H1 (cell line): ENCODE data around the gene PABPN1. TPM values are rescaled to one million over a fixed set of nuclear protein-coding genes. Genes with fewer than 3 reads are reported as not detected.

ENCODE experiments used
- CTCF ChIA-PET: fragments of 300-600 bp; sonication (Branson Sonifier 250); formaldehyde crosslinking; loops from one replicate; lab custom pipeline; 2021; ENCODE audit not compliant: partially characterized antibody; lab: Charles Lee
- POLR2A ChIA-PET: fragments of 300-600 bp; sonication (Branson Sonifier 250); formaldehyde crosslinking; loops from one replicate; lab custom pipeline; 2021; ENCODE audit warnings: inconsistent platforms; ENCODE audit not compliant: partially characterized antibody; lab: Charles Lee
- DNase-seq, 2 experiments: peaks; one replicate each; pipeline versions ENCODE4 v3.0.0 to v3.0.0-alpha.2; 2010 to 2022; ENCODE audit warnings: low spot score in 2 of 2, low read depth in 1 of 2, mixed read lengths in 1 of 2
- FAIRE-seq: peaks from 2 replicates; lab custom pipeline; 2011; peaks lifted over from hg19 to GRCh38; lab: Jason Lieb, UNC
- H2AFZ ChIP-seq: 2 replicates; pipeline ENCODE4 v1.8.1; 2012; ENCODE audit warnings: low read length, inconsistent platforms
- H2AK5ac ChIP-seq: 2 replicates; pipeline ENCODE4 v1.6.1; 2013; ENCODE audit warnings: low read depth, low read length
- H2BK120ac ChIP-seq: replicated peaks from 2 replicates; pipeline ENCODE3; 2013; ENCODE audit warnings: low read depth, low read length, inconsistent platforms
- H2BK12ac ChIP-seq: 2 replicates; pipeline ENCODE4 v1.6.1; 2013; ENCODE audit warnings: low read depth, low read length
- H2BK15ac ChIP-seq: 2 replicates; pipeline ENCODE4 v1.6.1; 2013; ENCODE audit warnings: low read length
- H2BK20ac ChIP-seq: 2 replicates; pipeline ENCODE4 v1.6.1; 2013; ENCODE audit warnings: low read length
- H2BK5ac ChIP-seq: 2 replicates; pipeline ENCODE4 v1.6.1; 2013; ENCODE audit warnings: low read depth, low read length
- H3K14ac ChIP-seq: 2 replicates; pipeline ENCODE4 v1.6.1; 2013; ENCODE audit warnings: inconsistent platforms; ENCODE audit not compliant: insufficient read length
- H3K18ac ChIP-seq: 2 replicates; pipeline ENCODE4 v1.6.1; 2013; ENCODE audit warnings: low read length; ENCODE audit errors: extremely low read depth
- H3K23ac ChIP-seq: 2 replicates; pipeline ENCODE4 v1.6.1; 2013; ENCODE audit warnings: inconsistent platforms; ENCODE audit not compliant: insufficient read length
- H3K23me2 ChIP-seq: 2 replicates; pipeline ENCODE4 v1.6.1; 2013; ENCODE audit warnings: low read depth, low read length
- H3K27ac ChIP-seq: 2 replicates; pipeline ENCODE4 v1.6.1; 2011; ENCODE audit warnings: low read depth, low read length, inconsistent platforms
- H3K27me3 ChIP-seq, 4 experiments: replicated peaks in 1 of 4; 1 replicate in 1 of 4; 2 replicates in 3 of 4; pipeline versions ENCODE4 v1.6.1 to v1.8.1; 2011 to 2013; ENCODE audit warnings: low read length in 3 of 4, mild to moderate bottlenecking in 3 of 4, inconsistent platforms in 2 of 4, mixed read lengths in 2 of 4, moderate library complexity in 1 of 4; ENCODE audit not compliant: control insufficient read depth in 3 of 4, insufficient read depth in 3 of 4; ENCODE audit errors: extremely low read depth in 1 of 4
- H3K36me3 ChIP-seq, 4 experiments: 2 replicates each; pipeline versions ENCODE4 v1.6.1 to v1.8.1; 2011 to 2013; ENCODE audit warnings: mild to moderate bottlenecking in 4 of 4, low read length in 3 of 4, moderate library complexity in 2 of 4, control low read depth in 1 of 4, inconsistent platforms in 1 of 4; ENCODE audit not compliant: insufficient read depth in 4 of 4, control insufficient read depth in 2 of 4
- H3K4ac ChIP-seq: replicated peaks from 2 replicates; pipeline ENCODE3; 2013; ENCODE audit warnings: low read length, low read depth, mixed read lengths, inconsistent platforms; ENCODE audit not compliant: insufficient read length
- H3K4me1 ChIP-seq, 4 experiments: replicated peaks in 1 of 4; 1 replicate in 1 of 4; 2 replicates in 3 of 4; pipeline versions ENCODE4 v1.6.1 to v1.8.1; 2011 to 2013; ENCODE audit warnings: low read length in 3 of 4, inconsistent platforms in 2 of 4, mixed read lengths in 1 of 4; ENCODE audit not compliant: insufficient read depth in 4 of 4, control insufficient read depth in 3 of 4
- H3K4me2 ChIP-seq, 2 experiments: 2 replicates each; pipeline versions ENCODE4 v1.6.1 to v1.8.1; 2011 to 2013; ENCODE audit warnings: low read depth in 2 of 2, low read length in 2 of 2, control low read depth in 1 of 2, inconsistent platforms in 1 of 2, mild to moderate bottlenecking in 1 of 2; ENCODE audit not compliant: insufficient read depth in 1 of 2
- H3K4me3 ChIP-seq, 4 experiments: fragments of 200-600, 300-600 bp in 1 of 4; sonication (generic), shearing (Covaris generic), sonication (Bioruptor Twin) in 1 of 4; 2 replicates each; pipeline versions ENCODE4 v1.5.1 to v1.8.1; 2011 to 2016; ENCODE audit warnings: low read length in 4 of 4, low read depth in 3 of 4, control low read depth in 2 of 4, inconsistent platforms in 2 of 4, mild to moderate bottlenecking in 2 of 4, mixed read lengths in 1 of 4, moderate library complexity in 1 of 4; ENCODE audit not compliant: insufficient read depth in 2 of 4; ENCODE audit errors: extremely low read depth in 1 of 4
- H3K56ac ChIP-seq: replicated peaks from 2 replicates; pipeline ENCODE3; 2013; ENCODE audit warnings: low read depth, mild to moderate bottlenecking, mixed read lengths, low read length, inconsistent platforms; ENCODE audit not compliant: insufficient read length
- H3K79me1 ChIP-seq: 2 replicates; pipeline ENCODE4 v1.6.1; 2013; ENCODE audit warnings: low read depth, low read length, control low read depth
- H3K79me2 ChIP-seq, 2 experiments: 2 replicates each; pipeline versions ENCODE4 v1.6.1 to v1.8.1; 2012 to 2013; ENCODE audit warnings: low read length in 2 of 2, mild to moderate bottlenecking in 2 of 2, inconsistent platforms in 1 of 2; ENCODE audit not compliant: insufficient read depth in 2 of 2, control insufficient read depth in 1 of 2
- H3K9ac ChIP-seq, 4 experiments: replicated peaks in 1 of 4; 1 replicate in 1 of 4; 2 replicates in 3 of 4; pipeline versions ENCODE4 v1.6.1 to v1.8.1; 2011 to 2013; ENCODE audit warnings: low read depth in 3 of 4, low read length in 3 of 4, control low read depth in 2 of 4, mild to moderate bottlenecking in 2 of 4, moderate library complexity in 2 of 4, inconsistent platforms in 1 of 4; ENCODE audit errors: extremely low read depth in 1 of 4
- H3K9me3 ChIP-seq, 2 experiments: 2 replicates each; pipeline versions ENCODE4 v1.6.1 to v1.8.1; 2012 to 2013; ENCODE audit warnings: mild to moderate bottlenecking in 2 of 2, moderate library complexity in 2 of 2, control low read depth in 1 of 2, inconsistent platforms in 1 of 2, low read depth in 1 of 2, low read length in 1 of 2, mixed read lengths in 1 of 2; ENCODE audit not compliant: insufficient read depth in 2 of 2
- H4K20me1 ChIP-seq, 2 experiments: replicated peaks in 1 of 2; 2 replicates each; pipeline versions ENCODE3 to v1.8.1; 2011 to 2013; ENCODE audit warnings: inconsistent platforms in 2 of 2, low read length in 2 of 2, mild to moderate bottlenecking in 1 of 2; ENCODE audit not compliant: insufficient read depth in 2 of 2, control insufficient read depth in 1 of 2
- H4K5ac ChIP-seq: 2 replicates; pipeline ENCODE4 v1.6.1; 2013; ENCODE audit warnings: low read length, low read depth, mixed read lengths, inconsistent platforms; ENCODE audit not compliant: insufficient read length
- H4K8ac ChIP-seq: 2 replicates; pipeline ENCODE4 v1.8.0; 2013; ENCODE audit warnings: mild to moderate bottlenecking, moderate library complexity, low read length, inconsistent platforms; ENCODE audit not compliant: insufficient read depth; ENCODE audit errors: extremely low read depth
- H4K91ac ChIP-seq: replicated peaks from 2 replicates; pipeline ENCODE3; 2013; ENCODE audit warnings: low read length, mixed read lengths, inconsistent platforms; ENCODE audit not compliant: insufficient read length
- BCL11A ChIP-seq, 2 experiments: IDR thresholded peaks; one replicate each; pipeline ENCODE4 v1.6.1; 2011; ENCODE audit warnings: low read depth in 2 of 2, low read length in 2 of 2, mild to moderate bottlenecking in 2 of 2
- GTF2F1 ChIP-seq: IDR thresholded peaks from 2 replicates; pipeline ENCODE4 v1.6.1; 2012; ENCODE audit warnings: low read depth, low read length, improper control_type of control experiment, borderline replicate concordance
- KDM5A ChIP-seq: fragments of 200-600 bp; IDR thresholded peaks from 2 replicates; pipeline ENCODE4 v1.7.1; 2012; ENCODE audit warnings: mild to moderate bottlenecking, low read length, inconsistent platforms, mixed read lengths
- NANOG ChIP-seq: IDR thresholded peaks from 2 replicates; pipeline ENCODE4 v1.6.1; 2011; ENCODE audit warnings: low read length, low read depth, mild to moderate bottlenecking, inconsistent platforms; ENCODE audit not compliant: insufficient read depth, poor library complexity, severe bottlenecking
- RXRA ChIP-seq: IDR thresholded peaks from 2 replicates; pipeline ENCODE4 v1.6.1; 2011; ENCODE audit warnings: low read depth, mild to moderate bottlenecking, low read length, moderate library complexity; ENCODE audit not compliant: insufficient read depth
- TAF1 ChIP-seq: IDR thresholded peaks from 2 replicates; pipeline ENCODE4 v1.6.1; 2011; ENCODE audit warnings: mild to moderate bottlenecking, low read depth, low read length
- TBP ChIP-seq: IDR thresholded peaks from 2 replicates; pipeline ENCODE4 v1.6.1; 2011; ENCODE audit warnings: low read depth, low read length, improper control_type of control experiment
- WGBS, 2 experiments: shearing (Covaris generic) in 1 of 2; methylation state at CpG; one replicate each; pipeline versions ENCODE4 v1.1.6 to v1.1.7; 2013 to 2015; ENCODE audit warnings: low lambda C conversion rate in 2 of 2, mixed read lengths in 2 of 2, inconsistent platforms in 1 of 2, low coverage in 1 of 2, missing lambda C conversion rate in 1 of 2; ENCODE audit not compliant: insufficient replicate concordance in 2 of 2, insufficient coverage in 1 of 2, insufficient read length in 1 of 2; ENCODE audit errors: extremely low coverage in 1 of 2, missing lambda C conversion rate in 1 of 2; 5-methylcytosine and 5-hydroxymethylcytosine counted together
- polyA plus RNA-seq, 7 experiments: library from polyadenylated mRNA; depleted of rRNA in 3 of 7; stranded (reverse) in 5 of 7; unstranded in 2 of 7; fragments of >200 nt in 5 of 7; fragments of 200-250 nt in 2 of 7; gene quantifications; 1 replicate in 5 of 7; 2 replicates in 1 of 7; 4 replicates in 1 of 7; pipeline versions ENCODE4 v1.2.1 to v1.2.3, GENCODE V29; 2011 to 2013; ENCODE audit warnings: missing spikeins in 2 of 7, mixed read lengths in 2 of 7
- total RNA-seq: library from RNA; stranded (reverse); fragmentation: NEBNext Ultra II Directional; extraction: Animal tissue kit (Norgen Biotek cat#: 25700); gene quantifications from 2 replicates; pipeline ENCODE4 v1.2.1, GENCODE V29; 2021

PABPN1 gene
- total and polyA plus RNA-seq, 2 of the 8 experiments (the other 6 are each of a cell fraction or from before 2014, with no cell fraction given): 300 to 331 TPM

DNA sequence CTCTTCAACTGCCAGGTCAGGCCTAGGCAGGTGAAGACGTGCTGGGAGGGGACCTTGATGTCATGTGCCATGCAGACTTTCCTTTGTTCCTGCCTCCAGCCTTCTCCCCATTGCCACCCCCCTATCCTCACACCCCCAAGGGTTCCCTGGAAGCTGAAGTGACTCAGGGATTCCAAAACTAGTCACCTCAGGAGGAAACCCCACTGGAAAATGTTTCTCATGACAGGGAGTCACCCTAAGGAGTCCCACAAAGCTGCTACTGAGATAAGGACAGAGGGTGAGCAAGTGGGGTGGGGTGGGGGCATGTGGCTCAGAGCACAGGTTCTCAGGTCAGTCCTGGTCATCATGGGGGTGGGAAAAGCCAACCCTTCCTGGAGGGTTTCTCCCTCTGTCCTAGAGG is 49.0 kb downstream of the PABPN1 start:
- H4K20me1 ChIP-seq: no peaks in the 10 kb centered on the region
- H4K91ac ChIP-seq: no peak overlapping the region
- H3K79me2 ChIP-seq: no peaks in the 10 kb centered on the region
- no peak overlapping the region for H2AK5ac ChIP-seq
- H3K4me1 ChIP-seq: peaks cover 2 to 8% (median 4%) of the 10 kb centered on the region in 4 experiments; a peak in 5 of 7 replicates
- H3K18ac ChIP-seq: no peak overlapping the region
- no peak overlapping the region for H2AFZ ChIP-seq
- no peak overlapping the region for H3K4me3 ChIP-seq
- no peaks in the 10 kb centered on the region for H3K9me3 ChIP-seq
- FAIRE-seq (no peak), DNase-seq (no peak)
- CTCF ChIA-PET: interaction anchor here (1.0 to 20.9 kb wide), 8 partner anchors 9 to 428 kb away, joined by 3 to 333 read pairs (median 8); partner anchors contain the start of genes CMTM5 and IL25
- H2BK5ac ChIP-seq: no peak overlapping the region
- no peak overlapping the region for H3K23ac ChIP-seq
- H3K4ac ChIP-seq: no peak overlapping the region
- no peak overlapping the region for H2BK20ac ChIP-seq
- no peak overlapping the region for H3K56ac ChIP-seq
- H3K14ac ChIP-seq: no peak overlapping the region
- no peak overlapping the region for H2BK15ac ChIP-seq
- H4K8ac ChIP-seq: no peak overlapping the region
- no peak overlapping the region for H3K4me2 ChIP-seq
- POLR2A ChIA-PET: interaction anchor here (1.0 to 1.4 kb wide), 2 partner anchors 17 to 185 kb away, joined by 3 to 4 read pairs; no protein-coding TSS in a partner anchor
- H3K36me3 ChIP-seq: no peaks in the 10 kb centered on the region
- H4K5ac ChIP-seq: no peak overlapping the region
- 80% methylated on average over 1 of the region's 1 CpG; no CpG with 5 or more reads in 1 of the 2 experiments for WGBS, 2 experiments
- H3K9ac ChIP-seq: no peak overlapping the region
- H3K23me2 ChIP-seq: peaks cover 11% of the 10 kb centered on the region; the same call in 1 of the 2 replicates
- no peaks in the 10 kb centered on the region for H3K79me1 ChIP-seq
- H3K27ac ChIP-seq: no peak overlapping the region
- peaks cover 0 to 12% (median 10%) of the 10 kb centered on the region in 4 experiments; a peak in 5 of 7 replicates for H3K27me3 ChIP-seq
- no peak overlapping the region for H2BK12ac ChIP-seq
- H2BK120ac ChIP-seq: no peak overlapping the region
- TF ChIP-seq KDM5A: no peak
- TF ChIP-seq RXRA: no peak
- TF ChIP-seq BCL11A (IDR thresholded peaks at IDR 0.05; ENCODE audit: low read depth in 2 of 2, low read length in 2 of 2): no peak
- TF ChIP-seq GTF2F1: no peak
- TF ChIP-seq TAF1: no peak
- no peak for TF ChIP-seq NANOG
- no peak for TF ChIP-seq TBP
